HG02798 (cell line): ENCODE data around the gene RNF220.
"Not testable (repeated sequence)": the region's sequence is repeated elsewhere in the genome, so short reads cannot be mapped to it uniquely, and the experiment has no call there.

ENCODE experiments used
- ATAC-seq: cut with Tn5 transposase; IDR thresholded peaks from one replicate; pipeline ENCODE4 v1.9.1; 2021; ENCODE audit warnings: mild to moderate bottlenecking; ENCODE audit not compliant: unreplicated experiment, poor library complexity

Gene RNF220

DNA sequence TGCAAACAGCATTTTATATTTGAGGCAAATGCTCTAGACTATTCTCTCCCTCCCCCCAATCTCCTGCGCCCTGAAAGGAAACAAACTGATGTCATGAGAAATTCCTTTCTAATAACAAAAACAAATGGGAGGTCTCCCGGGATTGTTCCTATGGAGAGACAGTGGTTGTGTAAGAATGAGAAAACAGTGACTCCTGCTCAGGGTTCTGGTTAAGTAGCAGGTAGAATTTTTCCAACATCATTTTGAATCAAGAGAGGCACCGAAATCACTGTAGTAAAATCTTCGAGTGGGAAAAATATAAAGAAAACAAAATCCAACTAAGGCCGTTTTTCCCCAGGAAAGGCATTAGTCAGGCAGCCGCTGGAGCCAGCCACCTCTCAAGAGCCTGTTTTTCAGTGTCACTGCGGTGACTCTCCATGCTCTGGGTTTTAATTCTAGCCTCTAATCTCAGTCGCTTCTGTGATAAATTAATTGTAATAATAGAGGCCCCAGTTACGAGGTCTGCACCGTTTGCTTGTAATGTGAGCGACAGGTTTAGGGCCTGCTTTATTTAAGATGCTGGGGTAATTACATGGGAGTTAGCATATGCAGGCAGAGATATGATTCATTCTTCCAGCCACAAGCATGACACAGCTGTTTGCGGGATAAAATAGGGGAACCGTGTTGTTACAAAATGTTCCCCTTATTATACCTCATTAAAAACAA is 80.3 kb downstream of the RNF220 start:
- no peak for ATAC-seq

DNA sequence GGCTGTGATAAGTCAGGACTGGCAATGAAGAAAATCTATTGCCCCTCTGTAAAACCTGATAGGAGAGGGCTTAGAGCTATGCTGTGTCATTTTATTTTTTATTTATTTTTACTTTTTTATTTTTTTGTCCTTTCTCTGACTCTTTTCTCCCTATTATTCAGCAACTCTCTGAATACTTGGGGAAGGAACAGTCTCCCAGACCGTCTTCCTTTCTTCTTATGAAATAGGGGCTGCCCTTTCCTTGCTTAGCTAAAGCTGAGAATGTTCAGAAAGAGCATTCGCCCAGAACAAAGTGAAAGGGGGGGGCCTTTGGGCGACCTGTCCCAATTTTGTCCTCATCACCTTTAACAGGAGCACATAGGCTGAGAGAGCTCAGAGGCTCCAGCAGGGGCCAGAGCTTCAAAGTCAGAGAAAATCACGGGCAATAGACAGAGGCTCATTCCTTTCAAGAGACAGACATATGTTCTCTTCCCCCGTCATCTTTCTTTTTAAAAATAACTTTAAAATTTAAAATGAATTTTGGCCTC is 80.9 kb downstream of the RNF220 start:
- no peak for ATAC-seq

DNA sequence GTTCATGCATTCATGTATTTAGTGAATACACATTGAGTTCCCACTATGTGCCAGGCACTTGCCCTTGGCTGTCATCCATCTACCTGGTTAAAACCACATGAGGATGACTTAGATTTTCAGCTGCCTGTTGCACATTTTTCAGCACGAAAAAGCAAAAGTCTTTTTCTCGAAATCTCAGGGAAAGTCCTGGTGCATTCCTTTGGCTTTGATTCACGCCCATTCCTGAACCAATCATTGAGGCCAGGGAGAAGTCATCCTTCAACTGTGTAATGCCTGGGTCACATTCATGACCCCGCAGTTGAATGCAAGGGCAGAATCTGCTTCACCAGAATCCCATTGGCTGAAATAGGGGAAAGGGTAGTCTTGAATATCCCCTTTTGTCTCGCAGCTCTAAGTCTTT is 84.4 kb downstream of the RNF220 start:
- ATAC-seq, result no peak

DNA sequence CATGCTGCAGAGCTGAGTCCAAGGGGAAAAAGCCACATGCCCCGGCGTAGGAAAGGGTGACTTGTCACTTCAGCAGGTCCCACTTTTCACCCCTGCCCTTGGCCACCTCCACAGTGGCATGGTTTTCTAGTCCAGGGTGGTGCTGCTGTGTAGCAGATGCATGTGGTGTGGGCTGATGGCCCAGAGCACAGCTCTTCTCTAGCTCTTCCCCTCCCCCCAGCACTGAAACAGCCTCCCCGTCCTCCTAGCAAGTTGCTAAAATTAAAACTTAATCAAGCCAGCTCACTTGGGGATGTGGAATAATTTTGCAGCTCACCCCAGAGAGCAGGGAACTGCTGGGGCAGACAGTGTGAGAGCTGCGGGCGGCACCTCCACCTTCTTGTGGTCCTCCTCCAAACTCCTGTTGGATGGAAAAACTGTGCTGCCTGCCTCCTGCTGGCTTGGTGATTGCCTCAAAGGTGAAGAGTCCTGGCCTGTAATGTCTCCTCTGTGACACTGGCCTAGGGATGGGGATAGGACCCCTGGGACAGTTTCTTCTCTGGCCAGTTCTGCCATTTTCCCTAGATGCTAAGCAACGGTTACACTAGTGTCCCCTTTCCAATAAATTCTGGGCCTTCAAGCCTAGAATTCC is 91.6 kb downstream of the RNF220 start:
- ATAC-seq, result no peak

DNA sequence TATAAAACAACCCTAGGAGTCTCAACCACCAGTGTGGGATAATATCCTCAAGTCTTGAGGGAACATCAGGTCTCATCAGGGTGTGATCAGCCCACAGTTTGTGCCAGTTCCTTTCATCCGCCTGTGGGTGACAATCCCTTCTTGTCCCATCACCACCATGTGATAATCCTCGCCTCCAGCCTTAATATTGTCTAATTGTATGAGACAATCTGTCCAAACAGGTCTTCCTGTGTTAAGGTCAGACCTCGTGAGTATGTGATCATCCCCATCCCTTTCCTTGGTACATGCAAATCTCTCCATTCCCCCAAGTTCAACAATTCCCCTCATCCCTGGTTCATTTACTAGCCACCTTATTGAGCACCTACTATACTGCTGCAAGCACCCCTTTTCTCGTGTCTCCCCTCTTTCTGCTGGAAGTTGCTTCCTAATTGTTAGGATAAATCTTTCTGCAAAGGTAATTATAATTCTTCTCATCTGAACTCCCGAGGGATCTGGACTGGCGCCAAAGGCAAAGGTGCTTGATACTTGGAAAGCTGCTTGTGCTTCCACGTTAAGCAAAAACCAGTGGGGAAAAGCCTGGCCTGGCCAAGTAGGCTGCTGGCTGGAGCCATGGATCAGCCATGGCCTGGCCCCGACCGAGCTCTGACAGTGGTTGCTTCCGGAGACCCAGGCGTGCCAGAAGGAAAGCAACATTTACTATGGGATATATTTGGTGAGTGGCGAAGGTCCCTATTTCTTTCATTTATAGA is 92.5 kb downstream of the RNF220 start:
- no peak for ATAC-seq

DNA sequence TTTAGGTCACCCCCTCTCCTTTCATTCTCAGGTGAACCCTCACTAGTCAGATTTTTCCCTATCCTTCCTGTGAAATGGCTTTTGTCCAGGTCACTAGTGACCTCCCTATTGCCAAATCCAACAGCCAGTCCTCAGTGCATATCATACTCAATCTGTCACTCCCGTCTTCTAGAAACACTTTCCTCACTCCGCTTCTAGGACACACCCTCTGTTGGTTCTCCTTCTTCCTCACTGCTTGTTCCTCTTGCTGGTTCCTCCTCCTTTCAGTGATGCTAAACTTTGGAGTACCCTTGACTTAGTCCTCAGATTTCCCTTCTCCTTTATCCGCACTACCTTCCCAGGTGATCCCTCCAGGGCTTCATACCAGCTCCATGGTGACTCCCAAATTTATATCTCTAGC is 94.3 kb downstream of the RNF220 start:
- no peak for ATAC-seq

DNA sequence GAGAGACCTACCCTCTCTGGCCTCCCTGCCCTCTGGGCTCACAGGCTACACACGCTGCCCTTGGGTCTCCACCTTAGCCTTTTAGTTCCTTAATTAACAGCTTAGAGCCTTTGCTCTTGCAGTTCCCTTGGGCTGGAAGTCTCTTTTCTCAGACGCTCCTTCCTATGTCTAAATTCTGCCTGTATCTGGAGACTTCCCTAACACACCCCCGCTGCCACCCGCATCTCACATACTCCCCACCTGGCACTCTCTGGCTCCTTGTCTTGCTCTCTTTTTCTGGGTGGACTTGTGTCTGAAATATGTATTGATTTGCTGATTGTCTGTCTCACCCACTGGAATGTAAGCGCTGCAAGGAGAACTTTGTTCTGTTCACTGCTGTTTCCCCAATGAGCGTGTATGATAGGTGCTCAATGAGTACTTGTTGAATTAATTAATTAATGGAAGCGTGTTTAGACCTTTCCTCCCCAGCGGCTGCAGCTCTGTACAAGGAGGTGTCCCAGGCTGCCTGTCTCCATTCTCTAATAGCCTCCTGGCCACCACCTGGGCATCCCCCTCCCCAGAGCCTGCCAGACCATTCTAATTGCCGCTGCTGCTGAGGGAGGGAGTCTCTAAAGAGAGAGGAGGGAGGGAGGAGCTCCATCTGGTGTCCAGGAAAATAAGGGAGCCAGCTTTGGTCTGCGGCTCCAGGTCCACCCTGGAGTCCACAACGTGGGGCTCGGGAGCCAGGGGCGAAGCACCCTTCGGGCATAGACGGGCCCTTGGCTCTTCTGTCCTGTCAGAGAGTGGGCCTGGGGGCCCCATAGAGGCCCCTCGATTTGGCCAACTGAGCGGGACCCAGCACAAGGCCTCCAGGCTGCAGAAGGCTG is 95.4 kb downstream of the RNF220 start:
- no peak for ATAC-seq

DNA sequence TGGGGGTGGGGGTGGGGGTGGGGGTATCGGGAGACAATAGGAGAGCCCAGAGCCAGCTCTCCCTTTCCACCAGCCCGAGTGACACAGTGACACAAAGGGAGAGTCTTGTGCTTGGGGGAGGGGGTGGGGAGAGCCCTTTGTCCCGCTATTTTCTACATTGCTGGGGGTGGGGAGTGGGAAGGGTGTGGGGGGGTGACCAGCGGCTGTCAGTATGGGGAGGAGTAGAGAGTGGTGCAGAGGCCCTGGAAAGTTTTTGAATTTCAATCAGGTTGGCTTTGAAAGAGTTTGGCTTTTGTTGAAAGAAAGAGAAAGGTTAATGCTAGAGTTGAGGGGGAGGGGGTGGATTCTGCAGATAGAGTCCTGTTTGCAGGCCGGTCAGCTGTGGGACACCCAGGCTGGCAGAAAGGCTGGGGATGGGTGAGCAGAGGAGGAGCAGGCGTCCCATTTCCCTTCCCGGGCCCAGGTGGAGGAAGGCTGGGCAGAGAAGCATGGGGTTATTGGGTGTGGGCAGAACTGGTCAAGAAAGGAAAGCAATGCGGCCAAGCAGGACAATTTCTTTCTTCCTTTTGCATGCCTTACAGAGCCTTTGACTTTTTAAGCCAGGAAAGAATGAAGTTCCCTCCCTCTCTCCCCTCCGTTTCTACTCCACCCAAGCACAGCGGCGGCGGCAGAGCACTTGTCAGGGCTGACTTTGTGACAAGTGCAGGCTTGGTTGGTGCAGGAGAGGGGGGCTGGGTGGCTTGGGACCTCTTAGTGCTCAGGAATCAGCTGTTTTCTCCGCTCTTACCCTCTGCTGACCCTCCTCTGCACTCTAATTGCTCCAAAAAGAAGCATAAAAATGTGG is 96.2 kb downstream of the RNF220 start:
- no peak for ATAC-seq

DNA sequence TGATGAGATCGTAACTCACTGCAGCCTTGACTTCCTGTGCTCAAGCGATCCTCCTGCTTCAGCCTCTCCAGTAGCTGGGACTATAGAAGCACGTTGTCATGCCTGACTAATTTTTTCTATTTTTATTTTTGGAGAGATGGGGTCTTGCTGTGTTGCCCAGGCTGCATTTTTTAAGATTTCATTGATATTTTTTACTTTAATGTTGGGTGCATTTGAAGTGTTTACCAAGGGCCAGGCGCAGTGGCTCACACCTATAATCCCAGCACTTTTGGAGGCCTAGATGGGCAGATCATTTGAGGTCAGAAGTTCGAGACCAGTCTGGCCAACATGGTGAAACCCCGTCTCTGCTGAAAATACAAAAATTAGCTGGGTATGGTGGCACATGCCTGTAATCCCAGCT is 97.8 kb downstream of the RNF220 start:
- ATAC-seq, result not testable (repeated sequence)

DNA sequence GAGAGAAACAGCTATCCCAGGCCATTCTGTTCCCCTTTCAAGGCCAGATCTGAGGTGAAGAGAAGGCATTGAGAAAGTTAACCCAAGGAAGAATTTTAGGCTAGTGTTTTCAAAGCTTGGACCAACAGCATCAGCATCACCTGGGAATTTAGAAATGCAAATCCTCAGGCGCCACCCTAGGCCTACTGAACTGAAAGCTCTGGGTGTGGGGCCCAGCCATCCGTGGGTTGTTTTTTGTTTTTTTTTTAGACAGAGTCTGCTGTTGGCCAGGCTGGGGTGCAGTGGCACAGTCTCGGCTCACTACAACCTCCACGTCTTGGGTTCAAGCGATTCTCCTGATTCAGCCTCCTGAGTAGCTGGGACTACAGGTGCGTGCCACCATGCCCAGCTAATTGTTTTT is 98.6 kb downstream of the RNF220 start:
- ATAC-seq, result no peak

DNA sequence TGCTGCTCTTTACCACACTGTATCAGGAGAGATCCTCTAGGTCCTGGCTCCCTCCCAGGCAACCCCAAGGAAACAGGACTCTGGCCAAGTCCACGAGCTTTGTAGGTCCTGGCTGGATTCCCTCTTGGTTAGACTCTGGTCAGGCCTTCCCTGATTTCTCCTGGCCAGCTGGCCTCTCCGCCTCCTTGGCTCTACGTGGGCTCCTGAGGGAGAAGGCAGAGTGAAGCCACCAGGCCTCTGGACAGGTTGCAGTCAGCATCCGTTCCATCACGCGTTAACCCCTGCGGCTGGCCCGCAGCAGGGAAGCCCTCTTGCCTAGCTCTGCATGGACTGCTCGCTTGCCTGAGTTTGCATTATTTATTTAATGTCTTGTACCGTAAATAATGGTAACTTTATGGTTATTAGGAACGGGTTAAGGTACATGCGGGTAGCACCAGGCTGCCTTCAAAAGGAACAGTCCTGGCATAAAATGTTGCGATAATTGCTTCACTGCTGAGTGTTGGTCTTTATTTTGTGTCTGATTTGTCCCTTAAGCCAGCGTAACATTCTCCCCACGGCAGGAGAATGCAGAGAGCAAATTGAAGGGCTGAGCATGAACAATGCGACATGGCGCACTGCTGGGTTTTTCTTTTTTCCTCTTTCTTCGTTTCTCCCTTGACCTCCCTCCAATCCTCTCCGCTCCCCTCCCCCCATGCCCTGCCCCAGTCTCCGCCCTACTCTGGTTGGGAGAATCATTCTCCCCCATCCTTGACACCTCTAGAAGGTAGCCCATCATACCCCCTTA is 100.3 kb downstream of the RNF220 start:
- ATAC-seq, result no peak

DNA sequence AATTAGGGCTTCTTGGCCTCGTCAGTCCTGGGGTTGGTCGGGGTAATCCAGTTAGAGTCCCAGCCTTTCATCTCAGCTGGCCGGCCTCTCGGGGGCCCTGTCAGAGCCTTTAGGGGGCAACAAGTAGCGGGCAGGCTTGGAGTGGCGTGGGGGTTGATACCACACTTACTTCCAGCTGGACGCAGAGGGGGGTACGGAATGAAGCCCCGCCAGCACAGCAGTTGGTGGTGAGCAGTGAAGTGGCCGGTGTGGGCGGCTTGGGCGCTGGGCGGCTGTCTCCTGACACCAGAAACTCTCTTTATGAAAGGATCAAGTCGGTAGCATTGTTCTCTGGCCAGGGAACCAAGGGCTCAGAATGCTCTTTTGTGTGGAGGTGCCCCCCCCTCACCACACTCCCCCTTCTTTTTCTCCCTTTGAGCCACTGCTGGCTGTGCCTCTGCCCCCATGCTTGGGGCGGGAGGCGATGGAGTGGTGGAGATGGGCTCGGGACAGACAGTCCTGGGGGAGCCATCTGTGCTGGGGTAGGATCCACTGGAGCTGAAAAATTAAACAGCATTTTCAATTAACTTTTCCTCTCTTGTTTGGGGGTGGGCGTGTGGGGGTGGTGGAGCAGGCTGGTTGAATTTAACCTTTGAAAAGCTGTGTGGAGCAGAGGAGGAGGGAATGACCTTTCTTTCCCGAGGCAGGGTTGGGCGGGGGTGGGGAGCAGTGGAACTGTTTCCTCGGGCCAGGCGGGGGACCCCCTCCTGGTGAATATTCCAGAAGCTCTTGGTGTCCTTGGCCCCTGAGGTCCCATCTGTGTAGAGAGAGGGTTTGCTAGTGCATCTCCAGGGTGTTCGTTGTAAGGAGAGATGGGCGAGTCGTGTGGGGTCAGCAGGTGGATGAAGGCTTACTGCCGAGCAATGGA is 102.7 kb downstream of the RNF220 start:
- ATAC-seq, result no peak

DNA sequence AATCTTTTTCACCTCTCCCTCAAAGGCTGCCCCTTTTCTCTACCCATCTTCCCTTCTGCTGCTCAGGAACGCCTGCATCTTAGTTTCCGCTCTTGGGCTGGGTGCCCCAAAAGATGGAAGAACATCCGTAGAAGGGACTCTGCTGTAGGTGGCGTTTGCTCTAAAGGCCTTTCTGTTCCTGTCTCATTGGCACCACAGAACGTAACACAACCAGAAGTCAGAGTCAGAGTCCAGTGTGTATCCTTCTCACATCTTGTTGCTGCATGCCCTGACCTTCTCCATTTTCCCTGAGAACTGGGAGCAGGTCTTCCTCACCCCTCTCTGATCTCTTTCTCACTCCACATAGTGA is 103.3 kb downstream of the RNF220 start:
- no peak for ATAC-seq

DNA sequence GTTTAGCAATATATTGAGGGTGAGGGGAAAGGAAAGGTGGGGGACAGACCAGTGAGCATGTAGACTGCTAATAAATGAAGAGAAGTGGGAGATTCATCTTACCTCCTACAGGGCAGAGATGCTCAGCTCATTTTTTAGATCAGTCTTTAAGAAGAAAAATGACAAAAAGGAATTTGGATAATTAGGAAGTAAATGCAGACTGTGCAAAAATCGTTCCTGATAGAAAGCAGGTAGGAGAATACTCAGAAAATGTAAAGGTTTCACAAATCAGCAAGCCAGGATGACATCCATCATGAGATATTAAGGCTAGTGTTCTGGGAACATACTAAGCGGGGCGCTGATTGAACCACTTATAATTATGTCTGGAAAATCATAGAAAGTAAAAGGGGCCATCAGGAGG is 106.3 kb downstream of the RNF220 start:
- ATAC-seq, result no peak

DNA sequence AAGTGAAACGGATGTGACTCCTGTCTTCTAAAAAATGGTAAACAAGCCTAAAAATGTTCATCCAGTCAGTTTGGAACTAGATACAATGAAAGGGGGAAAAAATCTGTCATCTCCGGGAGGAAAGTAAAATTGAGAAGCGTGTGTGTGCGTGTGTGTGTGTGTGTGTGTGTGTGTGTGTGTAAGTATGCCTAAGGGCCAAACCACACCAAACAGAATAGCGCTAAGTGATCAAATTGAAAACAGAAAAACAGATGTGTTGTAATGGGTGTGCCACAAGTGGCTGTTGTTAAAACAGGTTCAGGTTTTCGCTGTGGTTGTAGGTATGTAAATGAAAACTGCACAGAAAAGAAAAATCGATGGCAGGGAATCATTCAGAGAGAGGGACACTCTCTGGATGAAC is 106.7 kb downstream of the RNF220 start:
- no peak for ATAC-seq

DNA sequence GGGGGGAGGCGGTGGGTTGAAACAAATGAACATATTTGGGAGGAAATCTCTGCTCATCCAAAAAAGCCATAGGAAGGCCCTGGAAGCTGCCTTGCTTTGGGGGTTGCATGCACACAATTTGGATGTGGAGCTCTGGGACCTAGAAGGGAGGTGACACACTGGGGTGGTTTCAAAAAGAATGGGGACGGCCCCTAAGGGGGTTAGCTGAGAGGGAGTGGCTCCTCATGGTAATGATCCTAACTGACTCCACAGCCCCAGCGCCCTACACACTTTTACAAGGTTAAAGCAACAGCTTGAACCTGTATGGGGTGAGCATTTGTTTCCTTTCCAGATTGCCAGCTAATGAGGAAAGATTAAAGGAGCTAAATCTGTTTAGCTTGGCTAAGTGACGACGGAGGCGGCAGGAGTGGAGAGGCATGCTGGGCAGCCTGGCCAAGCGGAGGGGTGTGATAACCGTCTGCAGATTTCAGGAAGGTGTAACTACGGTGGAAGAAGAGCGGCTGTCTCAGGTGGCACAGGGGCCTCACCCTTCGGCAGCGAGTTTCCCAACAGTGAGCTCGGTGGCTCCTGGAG is 107.3 kb downstream of the RNF220 start:
- no peak for ATAC-seq

DNA sequence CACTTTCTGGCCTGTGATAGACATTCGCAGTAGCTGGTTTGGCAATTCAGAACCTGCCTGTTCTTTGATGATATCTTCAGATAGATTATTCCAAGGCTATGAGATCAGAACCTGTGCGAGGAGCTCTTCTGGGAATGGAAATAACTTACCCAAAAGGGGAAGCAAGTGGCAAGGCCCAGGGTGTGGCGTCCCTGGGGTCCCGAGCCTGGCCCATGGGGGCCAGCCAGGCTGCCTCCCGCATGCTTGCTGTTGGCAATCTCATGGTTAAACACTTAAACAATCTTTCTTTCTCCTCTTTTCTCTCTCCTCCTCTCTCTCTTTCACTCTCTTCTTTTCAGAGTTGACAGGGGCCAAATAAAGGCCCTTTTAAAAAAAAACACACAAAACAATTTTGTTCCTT is 108.1 kb downstream of the RNF220 start:
- ATAC-seq, result no peak

DNA sequence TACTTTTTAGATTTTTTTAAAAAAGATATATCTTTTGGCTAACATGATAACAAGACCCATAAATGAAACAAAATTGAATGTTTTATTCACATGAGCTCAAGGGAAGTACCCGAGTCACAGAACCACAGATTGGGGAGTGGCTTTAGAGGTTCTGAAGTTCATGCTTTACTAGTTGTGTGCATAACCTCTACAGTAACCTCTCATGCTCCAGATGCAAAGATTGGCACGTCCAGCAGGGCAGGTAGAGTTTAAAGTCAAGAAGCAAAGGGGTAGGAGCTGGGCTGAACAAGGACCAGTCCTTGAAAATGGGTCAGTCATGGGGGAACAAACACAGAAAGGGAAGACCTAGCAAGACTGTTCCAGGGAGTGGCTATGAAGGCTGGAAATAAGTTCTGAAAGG is 109.6 kb downstream of the RNF220 start:
- no peak for ATAC-seq
